ENCODE results near the gene ING3. TPM values are rescaled to one million over a fixed set of nuclear protein-coding genes. Genes with fewer than 3 reads are reported as not detected.

ING3 gene
- total RNA-seq (10 to 100 TPM in 8 of 9 donors, 1 to 10 TPM in 1; 9.3 to 16.0 (median 13.3) TPM), polyA plus RNA-seq (1 to 10 TPM; 5.4 to 9.6 TPM)
- long read RNA-seq, donor 1, transcript ING3-201 (12 exons, 3,777 nt), result major isoform, 5 of 10 reads
- long read RNA-seq, donor 1, partial matches to known transcripts, result 2 of 10 reads
- long read RNA-seq, donor 1, other reads (novel, unspliced or antisense), result 0 of 10 reads
- long read RNA-seq, donor 2, transcript ING3-201 (12 exons, 3,777 nt), result major isoform, 21 of 40 reads
- long read RNA-seq, donor 2, transcript ING3-204 (11 exons, 1,447 nt), result minor isoform, 5 of 40 reads
- long read RNA-seq, donor 2, partial matches to known transcripts, result 4 of 40 reads
- long read RNA-seq, donor 2, other reads (novel, unspliced or antisense), result 3 of 40 reads
- long read RNA-seq, donor 3, transcript ING3-201 (12 exons, 3,777 nt), result major isoform, 7 of 12 reads
- long read RNA-seq, donor 3, partial matches to known transcripts, result 3 of 12 reads
- long read RNA-seq, donor 3, other reads (novel, unspliced or antisense), result 0 of 12 reads

- 0% methylated on average over 37 to 71 of the region's 71 CpGs for WGBS, 4 donors
- Histone ChIP-seq H3K36me3 (peaks cover 0 to 39% (median 27%) of the 10 kb centered on the region in 9 donors), H3K4me1 (peaks cover 6 to 27% (median 20%) of the 10 kb centered on the region in 12 donors), H3K4me3 (peak within 1 kb of the TSS; percentile 53 to 79 (median 72)), H3K27ac (peak within 1 kb of the TSS; percentile 65 to 98 (median 96)), H3K27me3 (no peaks in the 10 kb centered on the region), H3K9me3 (no peaks in the 10 kb centered on the region)
- DNase-seq (peak; percentile 97 to 98 (median 98)), ATAC-seq (peak; percentile 98 to 99 (median 99))
- intact Hi-C loops (cut with DNase I), result loop anchor here in 4 of 10 donors (1.0 to 5.0 kb wide), 3 partner anchors 92 to 93 kb away; partner anchors contain the start of gene TSPAN12 (in 4 of the 4)
- peak in 1 of 2 donors; percentile 45 for TF ChIP-seq POLR2A (IDR thresholded peaks at IDR 0.05)
- no peak for TF ChIP-seq CTCF (IDR thresholded peaks at IDR 0.05)
These were observed at the start of gene ING3 for GRCh38 chr7:120950539-120951308. Gene ING3 (plus strand): TSS chr7:120950777. CDS start chr7:120950897, 120 bp downstream.

- peaks cover 0 to 19% (median 0%) of the 10 kb centered on the region in 12 donors for H3K9me3 ChIP-seq
- no peaks in the 10 kb centered on the region for H3K27me3 ChIP-seq
- intact Hi-C loops (cut with DNase I), result no loop called here
- DNase-seq, result no peak
- peaks cover 0 to 3% (median 0%) of the 10 kb centered on the region in 12 donors for H3K4me1 ChIP-seq
- TF ChIP-seq POLR2A (IDR thresholded peaks at IDR 0.05) (no peak), CTCF (IDR thresholded peaks at IDR 0.05) (no peak)
- H3K4me3 ChIP-seq, result no peak overlapping the region
- no peaks in the 10 kb centered on the region for H3K36me3 ChIP-seq
- WGBS, 4 donors, result 67 to 90% (median 89%) methylated on average over 2 of the region's 2 CpGs
- ATAC-seq, result no peak
- no peak overlapping the region for H3K27ac ChIP-seq
These were observed 35.1 kb upstream of the ING3 start for GRCh38 chr7:120915314-120916105.

GRCh38 chr7:120916121-120916520, 34.5 kb upstream of the ING3 start:
- no peaks in the 10 kb centered on the region for H3K36me3 ChIP-seq
- H3K4me3 ChIP-seq, result no peak overlapping the region
- H3K9me3 ChIP-seq, result peaks cover 0 to 19% (median 0%) of the 10 kb centered on the region in 12 donors
- intact Hi-C loops (cut with DNase I), result no loop called here
- DNase-seq, result no peak
- H3K27ac ChIP-seq, result no peak overlapping the region
- no peak for ATAC-seq
- WGBS, 4 donors, result 25 to 43% (median 36%) methylated on average over 3 of the region's 3 CpGs
- H3K27me3 ChIP-seq, result no peaks in the 10 kb centered on the region
- H3K4me1 ChIP-seq, result peaks cover 0 to 3% (median 0%) of the 10 kb centered on the region in 12 donors
- TF ChIP-seq CTCF (IDR thresholded peaks at IDR 0.05), result no peak
- TF ChIP-seq POLR2A (IDR thresholded peaks at IDR 0.05), result no peak

Data from heart left ventricle (tissue), 16 donors.